Measurements from ENCODE around the gene ATP8A2.
"Not testable (repeated sequence)": the region's sequence is repeated elsewhere in the genome, so short reads cannot be mapped to it uniquely, and the experiment has no call there.

Gene ATP8A2

GRCh38 chr13:25756912-25757311, 385.1 kb downstream of the ATP8A2 start:
- in situ Hi-C loops (cut with MboI; ENCODE audit: low sequenced_read_pairs), result no loop called here

GRCh38 chr13:25761041-25761440, 389.3 kb downstream of the ATP8A2 start:
- in situ Hi-C loops (cut with MboI; ENCODE audit: low sequenced_read_pairs), result no loop called here

DNA sequence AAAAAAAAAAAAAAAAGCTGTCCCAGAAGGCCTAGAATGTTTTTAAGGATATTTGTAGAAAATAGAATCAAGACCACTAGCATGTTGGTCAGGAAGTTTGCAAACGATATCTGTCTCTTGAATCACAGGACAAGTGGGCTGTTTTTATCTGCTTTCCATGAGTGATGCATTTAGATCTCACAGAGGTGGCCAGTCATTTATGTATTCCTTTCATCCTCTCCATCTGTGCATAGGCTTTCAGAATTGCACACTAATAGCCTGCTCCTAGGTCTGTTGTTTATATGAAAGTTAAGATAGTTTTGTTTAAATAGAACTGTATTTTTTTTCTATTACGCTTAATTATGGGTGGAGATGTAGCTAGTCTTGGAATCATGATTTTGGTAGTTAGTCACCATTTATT, 390.5 kb downstream of the ATP8A2 start:
- in situ Hi-C loops (cut with MboI; ENCODE audit: low sequenced_read_pairs), result no loop called here

DNA sequence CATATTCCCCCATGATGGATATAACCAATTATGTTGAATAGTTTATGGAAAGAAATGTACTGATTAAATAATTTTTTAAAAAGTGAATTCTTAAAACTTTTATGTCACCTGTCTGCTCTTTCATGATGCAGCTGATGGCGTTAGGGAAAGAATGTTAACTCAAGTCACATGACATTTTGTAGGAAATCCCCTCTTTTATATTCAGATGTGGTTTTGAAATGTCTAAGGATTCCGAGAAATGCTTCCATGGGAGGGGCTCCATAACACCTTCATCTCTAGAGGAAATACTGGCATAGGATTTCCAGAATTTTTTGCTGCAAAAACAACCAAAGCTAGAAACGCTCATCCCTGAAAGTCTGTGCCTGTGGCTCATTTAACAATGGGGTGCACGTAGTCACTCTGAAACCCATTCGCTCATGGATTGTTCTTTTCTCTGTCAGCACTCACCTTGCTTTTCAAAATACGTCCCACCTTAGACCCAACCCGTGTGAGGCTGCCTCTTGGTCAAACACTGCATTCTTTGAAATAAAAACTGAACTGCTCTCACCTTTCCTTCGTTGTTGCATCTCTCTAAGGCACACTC, 391.1 kb downstream of the ATP8A2 start:
- in situ Hi-C loops (cut with MboI; ENCODE audit: low sequenced_read_pairs), result no loop called here

DNA sequence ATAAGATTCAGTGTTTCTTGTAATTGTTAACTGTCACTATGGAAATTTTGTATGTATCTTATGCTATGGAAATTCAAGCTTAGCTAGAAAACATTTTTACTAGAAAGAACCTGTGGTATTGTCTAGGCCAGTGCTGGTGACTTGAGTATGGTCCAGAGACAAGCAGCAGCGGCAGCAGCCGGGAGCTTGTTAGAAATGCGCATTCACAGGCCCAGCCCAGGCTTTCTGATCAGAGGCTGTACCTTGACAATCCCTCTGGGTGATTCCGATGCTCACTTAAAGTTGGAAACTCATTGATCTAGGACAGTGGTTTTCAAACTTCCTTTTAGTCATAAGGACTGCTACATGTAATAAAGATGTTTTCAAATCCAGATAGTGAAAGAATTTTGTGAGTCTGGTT, 392.6 kb downstream of the ATP8A2 start:
- in situ Hi-C loops (cut with MboI; ENCODE audit: low sequenced_read_pairs), result no loop called here

DNA sequence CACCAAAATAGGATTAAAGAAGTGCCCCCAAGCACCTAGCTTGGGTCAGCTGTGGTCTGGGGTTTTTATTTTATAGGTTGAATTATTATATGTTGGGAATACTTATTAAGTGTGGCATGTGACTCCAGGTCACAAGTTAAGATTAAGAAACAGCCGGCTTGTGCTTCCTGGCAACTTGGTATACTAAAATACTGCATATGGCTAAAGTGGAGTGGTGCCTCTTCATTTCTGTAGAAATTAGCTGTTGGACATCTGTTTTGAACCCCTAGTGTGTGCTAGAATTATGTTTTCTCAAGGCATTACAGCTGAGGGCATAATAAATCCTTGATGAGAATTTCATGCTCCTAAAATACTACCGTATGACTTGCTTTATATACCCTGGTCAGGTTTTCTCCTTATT, 393.5 kb downstream of the ATP8A2 start:
- in situ Hi-C loops (cut with MboI; ENCODE audit: low sequenced_read_pairs), result no loop called here

DNA sequence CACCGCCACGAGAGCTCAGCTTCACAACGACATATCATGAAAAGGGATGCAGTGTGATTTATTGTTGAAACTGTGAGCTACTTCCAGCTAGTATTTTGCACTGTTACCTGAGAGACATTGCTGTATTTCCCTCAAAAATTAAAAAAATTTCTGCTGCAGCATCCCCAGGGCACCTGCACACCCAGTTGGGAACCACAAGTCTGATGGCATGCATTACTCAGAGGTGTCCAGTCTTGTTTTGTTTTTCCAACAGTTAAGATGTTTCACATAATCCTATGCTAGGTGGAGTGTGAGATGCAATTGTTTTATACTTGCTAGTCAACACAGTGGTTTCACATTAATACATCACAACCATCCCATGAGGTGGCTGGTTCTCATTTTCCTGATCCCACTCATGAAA, 394.8 kb downstream of the ATP8A2 start:
- in situ Hi-C loops (cut with MboI; ENCODE audit: low sequenced_read_pairs), result no loop called here

- in situ Hi-C loops (cut with MboI; ENCODE audit: low sequenced_read_pairs), result no loop called here
These were observed 395.2 kb downstream of the ATP8A2 start for GRCh38 chr13:25766991-25767390.

GRCh38 chr13:25768376-25768775, 396.6 kb downstream of the ATP8A2 start:
- in situ Hi-C loops (cut with MboI; ENCODE audit: low sequenced_read_pairs), result no loop called here

DNA sequence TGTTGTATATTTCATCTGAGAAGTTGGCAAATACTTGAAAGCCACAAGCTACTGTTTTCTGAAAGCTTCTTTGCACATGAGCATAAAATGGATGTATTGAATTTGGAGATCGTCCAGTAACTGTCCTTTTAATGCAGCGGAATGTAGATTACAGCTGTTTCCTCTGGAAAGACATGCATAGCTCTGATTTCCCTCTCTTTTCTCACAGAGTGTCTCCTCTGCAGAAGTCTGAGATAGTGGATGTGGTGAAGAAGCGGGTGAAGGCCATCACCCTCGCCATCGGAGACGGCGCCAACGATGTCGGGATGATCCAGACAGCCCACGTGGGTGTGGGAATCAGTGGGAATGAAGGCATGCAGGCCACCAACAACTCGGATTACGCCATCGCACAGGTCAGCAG, 397.1 kb downstream of the ATP8A2 start:
- in situ Hi-C loops (cut with MboI; ENCODE audit: low sequenced_read_pairs), result no loop called here

- in situ Hi-C loops (cut with MboI; ENCODE audit: low sequenced_read_pairs), result no loop called here
These were observed 398.8 kb downstream of the ATP8A2 start for GRCh38 chr13:25770601-25771000.

GRCh38 chr13:25771202-25771601, 399.4 kb downstream of the ATP8A2 start:
- in situ Hi-C loops (cut with MboI; ENCODE audit: low sequenced_read_pairs), result no loop called here

GRCh38 chr13:25771641-25772478, 400.1 kb downstream of the ATP8A2 start:
- in situ Hi-C loops (cut with MboI; ENCODE audit: low sequenced_read_pairs), result no loop called here

GRCh38 chr13:25772534-25772933, 400.8 kb downstream of the ATP8A2 start:
- in situ Hi-C loops (cut with MboI; ENCODE audit: low sequenced_read_pairs), result not testable (repeated sequence)

- in situ Hi-C loops (cut with MboI; ENCODE audit: low sequenced_read_pairs), result not testable (repeated sequence)
These were observed 402.3 kb downstream of the ATP8A2 start for GRCh38 chr13:25774056-25774455.

- in situ Hi-C loops (cut with MboI; ENCODE audit: low sequenced_read_pairs), result no loop called here
These were observed 403.5 kb downstream of the ATP8A2 start for GRCh38 chr13:25775275-25775674.

DNA sequence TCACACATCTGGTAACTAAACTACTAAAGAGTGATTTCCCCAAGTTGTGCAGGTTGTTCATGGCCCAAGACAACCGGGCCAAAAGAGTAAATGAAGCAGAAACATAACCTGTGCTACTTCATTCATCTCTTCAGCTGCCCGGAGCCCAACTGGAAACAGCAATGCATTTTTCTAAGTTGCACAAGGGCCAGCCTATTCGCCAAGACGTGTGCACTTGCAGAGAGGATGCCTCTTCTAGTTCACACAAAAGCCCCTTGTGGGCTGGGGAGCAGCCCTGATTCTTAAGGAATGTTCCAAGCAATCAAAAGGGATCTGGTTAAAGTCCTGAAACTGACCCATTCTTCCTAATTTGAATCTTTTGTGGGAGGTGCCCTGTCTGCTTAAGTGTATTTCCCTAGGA, 404.2 kb downstream of the ATP8A2 start:
- in situ Hi-C loops (cut with MboI; ENCODE audit: low sequenced_read_pairs), result no loop called here

GRCh38 chr13:25776722-25777121, 404.9 kb downstream of the ATP8A2 start:
- in situ Hi-C loops (cut with MboI; ENCODE audit: low sequenced_read_pairs), result no loop called here

- in situ Hi-C loops (cut with MboI; ENCODE audit: low sequenced_read_pairs), result no loop called here
These were observed 405.7 kb downstream of the ATP8A2 start for GRCh38 chr13:25777509-25777908.

DNA sequence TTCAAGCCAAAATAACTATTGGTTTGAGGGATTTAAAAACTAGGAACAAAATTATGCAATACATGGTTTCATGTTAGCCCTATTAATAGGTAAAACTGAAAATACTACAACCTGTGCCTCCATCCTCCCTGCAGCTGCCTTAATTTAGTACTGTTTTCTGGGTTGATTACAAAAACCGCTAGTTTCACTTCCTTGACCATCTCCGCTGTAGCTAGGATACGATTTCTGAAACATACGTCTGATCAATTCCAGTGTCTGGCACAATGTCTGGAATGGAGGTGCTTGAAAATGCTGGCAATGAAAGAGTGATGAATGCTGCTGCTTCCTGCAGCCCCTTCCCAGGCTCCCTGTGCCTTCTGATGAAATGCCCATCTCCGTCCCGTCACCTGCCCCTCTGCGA, 406.6 kb downstream of the ATP8A2 start:
- in situ Hi-C loops (cut with MboI; ENCODE audit: low sequenced_read_pairs), result no loop called here

DNA sequence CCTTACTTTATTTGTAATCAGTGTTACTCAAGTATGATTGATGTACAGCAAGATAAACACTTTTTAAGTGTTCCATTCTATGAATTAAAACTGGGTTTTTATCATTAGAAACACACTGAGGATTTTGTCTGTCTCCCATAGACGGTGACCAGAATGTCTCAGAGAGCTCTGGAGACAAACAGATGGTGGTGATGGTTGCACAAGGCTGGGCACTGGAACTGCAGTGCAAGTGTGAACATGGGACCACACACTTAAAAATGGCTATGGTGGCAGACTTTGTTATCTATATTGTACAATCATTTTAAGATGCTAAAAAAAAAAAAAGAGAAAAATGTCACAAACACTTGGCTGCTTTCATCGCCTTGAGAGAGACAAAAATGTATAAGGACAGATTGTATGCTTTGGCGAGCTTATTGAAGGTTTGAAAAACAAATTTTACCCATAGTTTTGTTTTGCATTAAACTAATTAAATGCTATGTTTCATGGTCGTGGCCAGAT, 407.1 kb downstream of the ATP8A2 start:
- in situ Hi-C loops (cut with MboI; ENCODE audit: low sequenced_read_pairs), result no loop called here

DNA sequence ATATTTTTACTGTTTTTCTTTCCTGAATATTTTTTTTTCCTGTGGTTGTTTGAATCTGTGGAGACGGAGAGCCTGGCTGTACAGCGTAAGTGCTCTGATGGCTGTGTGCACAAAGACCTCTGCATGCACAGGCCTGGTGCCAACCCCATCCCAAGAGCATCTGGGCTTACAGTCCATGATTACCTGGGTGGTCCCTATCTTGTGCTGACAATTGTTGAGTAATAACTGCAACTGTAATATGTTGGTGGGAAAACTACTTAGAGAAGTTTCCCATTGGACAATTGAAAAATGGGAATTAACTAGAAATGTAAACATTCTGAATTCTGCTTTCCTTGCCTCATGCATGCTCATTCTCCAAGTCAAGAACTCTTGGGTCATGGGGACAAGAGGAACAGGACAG, 411.3 kb downstream of the ATP8A2 start:
- in situ Hi-C loops (cut with MboI; ENCODE audit: low sequenced_read_pairs), result no loop called here
